DOHH2 (cell line): ENCODE results near the gene CCR6.
A peak's percentile ranks its signal among the peaks of the same experiment; 100 is the strongest.

Experiments used
- H3F3A ChIP-seq: fragments of 200-600 bp; sonication (generic), shearing (Covaris generic); 2 replicates; pipeline ENCODE4 v1.6.0; 2016; ENCODE audit warnings: antibody characterized with exemption, mild to moderate bottlenecking; ENCODE audit not compliant: control insufficient read depth, insufficient read depth
- H3K27ac ChIP-seq: fragments of 200-600 bp; sonication (generic); 2 replicates; pipeline ENCODE4 v1.5.1; 2014; ENCODE audit warnings: low read depth, mild to moderate bottlenecking, low read length, moderate library complexity
- H3K27me3 ChIP-seq: fragments of 200-600 bp; sonication (generic); 2 replicates; pipeline ENCODE4 v1.6.1; 2014; ENCODE audit warnings: mild to moderate bottlenecking, low read length, mixed read lengths; ENCODE audit not compliant: control insufficient read depth
- H3K36me3 ChIP-seq: fragments of 200-600 bp; sonication (generic); 2 replicates; pipeline ENCODE4 v1.6.1; 2014; ENCODE audit warnings: mild to moderate bottlenecking, low read length, moderate library complexity, mixed read lengths; ENCODE audit not compliant: control insufficient read depth
- H3K4me1 ChIP-seq: fragments of 200-600 bp; sonication (generic); 2 replicates; pipeline ENCODE4 v1.6.1; 2014; ENCODE audit warnings: mild to moderate bottlenecking, low read length, mixed read lengths; ENCODE audit not compliant: control insufficient read depth
- H3K4me2 ChIP-seq: fragments of 200-600 bp; sonication (generic); 2 replicates; pipeline ENCODE4 v1.6.0; 2014; ENCODE audit warnings: mild to moderate bottlenecking, low read length, moderate library complexity
- H3K4me3 ChIP-seq: fragments of 200-600 bp; sonication (generic); 2 replicates; pipeline ENCODE4 v1.5.1; 2014; ENCODE audit warnings: mild to moderate bottlenecking, low read length, mixed read lengths
- H3K79me2 ChIP-seq: fragments of 200-600 bp; sonication (generic); 2 replicates; pipeline ENCODE4 v1.6.1; 2014; ENCODE audit warnings: mild to moderate bottlenecking, low read length, mixed read lengths; ENCODE audit not compliant: control insufficient read depth
- H3K9me2 ChIP-seq: fragments of 200-600 bp; sonication (generic); replicated peaks from 2 replicates; pipeline ENCODE4 v1.6.1; 2014; ENCODE audit warnings: mild to moderate bottlenecking, low read length, mixed read lengths; ENCODE audit not compliant: control insufficient read depth
- H3K9me3 ChIP-seq: fragments of 200-600 bp; sonication (generic); 2 replicates; pipeline ENCODE4 v1.6.1; 2014; ENCODE audit warnings: antibody characterized with exemption, low read length, mixed read lengths; ENCODE audit not compliant: control insufficient read depth, insufficient read depth
- H4K20me1 ChIP-seq: fragments of 200-600 bp; sonication (generic); 2 replicates; pipeline ENCODE4 v1.6.0; 2014; ENCODE audit warnings: low read depth, mild to moderate bottlenecking, antibody characterized with exemption, low read length, moderate library complexity; ENCODE audit not compliant: control insufficient read depth, insufficient read depth
- EZH2phosphoT487 ChIP-seq: fragments of 200-600 bp; sonication (generic); IDR thresholded peaks from 2 replicates; pipeline ENCODE4 v1.6.1; 2017; ENCODE audit warnings: borderline replicate concordance, mild to moderate bottlenecking, antibody characterized with exemption, low read length, moderate library complexity, mixed read lengths
- TF ChIP-seq, protein P1 (sequence below): fragments of 200-600 bp; sonication (generic); IDR thresholded peaks from one replicate; pipeline ENCODE4 v1.5.1; 2014; ENCODE audit warnings: antibody characterized with exemption, mild to moderate bottlenecking, low read depth, low read length; ENCODE audit not compliant: poor library complexity, severe bottlenecking

The CCR6 gene

DNA sequence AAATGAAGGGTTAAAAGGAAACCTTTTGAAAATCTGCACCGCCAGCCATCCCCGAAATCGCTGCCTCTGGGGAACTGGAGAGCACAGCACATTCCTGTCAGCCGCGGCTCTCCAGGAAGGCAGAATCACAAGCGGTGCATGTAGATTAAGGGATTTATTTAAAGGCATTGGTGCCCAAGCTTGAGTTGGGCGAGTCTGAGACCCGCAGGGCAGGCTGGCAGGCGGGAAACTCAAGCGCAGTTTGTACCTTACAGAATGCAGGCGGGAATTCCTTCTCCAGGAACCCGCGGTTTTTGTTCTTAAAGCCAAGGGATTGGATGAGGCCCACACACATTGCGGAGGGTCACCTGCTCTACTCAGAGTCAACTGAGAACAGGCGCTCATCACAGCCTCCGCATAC, 24.1 kb downstream of the CCR6 start:
- H3K27me3 ChIP-seq, result peaks cover 3% of the 10 kb centered on the region

DNA sequence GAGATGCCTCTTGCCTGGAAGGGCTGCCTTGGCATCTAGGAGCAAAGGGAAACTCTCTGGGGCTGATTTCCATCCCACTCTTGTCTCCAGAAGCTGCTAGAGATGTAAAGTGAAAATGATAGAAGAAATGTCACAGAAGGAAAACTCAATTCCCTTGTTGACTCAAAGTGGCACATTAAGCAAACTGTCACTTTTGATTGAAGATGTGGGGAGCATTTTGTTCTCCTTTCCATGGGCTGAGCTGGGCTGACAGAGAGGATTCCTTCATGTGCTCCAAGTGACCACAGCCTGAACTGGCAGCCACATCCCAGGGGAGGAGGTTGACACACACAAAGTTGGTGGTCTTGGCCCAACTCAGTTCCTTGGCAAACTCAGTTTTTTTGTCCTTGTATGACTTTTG, 25.1 kb downstream of the CCR6 start:
- Histone ChIP-seq H3K4me3 (no peak overlapping the region), H3K36me3 (no peaks in the 10 kb centered on the region), H3K4me2 (no peak overlapping the region), H3K27ac (no peak overlapping the region), H3F3A (no peaks in the 10 kb centered on the region), H3K27me3 (peaks cover 4% of the 10 kb centered on the region), H3K9me3 (no peaks in the 10 kb centered on the region), H4K20me1 (no peaks in the 10 kb centered on the region), H3K79me2 (no peaks in the 10 kb centered on the region), H3K9me2 (no peaks in the 10 kb centered on the region), H3K4me1 (peaks cover 37% of the 10 kb centered on the region)
- no peak for TF ChIP-seq EZH2phosphoT487
- TF ChIP-seq, protein P1, sequence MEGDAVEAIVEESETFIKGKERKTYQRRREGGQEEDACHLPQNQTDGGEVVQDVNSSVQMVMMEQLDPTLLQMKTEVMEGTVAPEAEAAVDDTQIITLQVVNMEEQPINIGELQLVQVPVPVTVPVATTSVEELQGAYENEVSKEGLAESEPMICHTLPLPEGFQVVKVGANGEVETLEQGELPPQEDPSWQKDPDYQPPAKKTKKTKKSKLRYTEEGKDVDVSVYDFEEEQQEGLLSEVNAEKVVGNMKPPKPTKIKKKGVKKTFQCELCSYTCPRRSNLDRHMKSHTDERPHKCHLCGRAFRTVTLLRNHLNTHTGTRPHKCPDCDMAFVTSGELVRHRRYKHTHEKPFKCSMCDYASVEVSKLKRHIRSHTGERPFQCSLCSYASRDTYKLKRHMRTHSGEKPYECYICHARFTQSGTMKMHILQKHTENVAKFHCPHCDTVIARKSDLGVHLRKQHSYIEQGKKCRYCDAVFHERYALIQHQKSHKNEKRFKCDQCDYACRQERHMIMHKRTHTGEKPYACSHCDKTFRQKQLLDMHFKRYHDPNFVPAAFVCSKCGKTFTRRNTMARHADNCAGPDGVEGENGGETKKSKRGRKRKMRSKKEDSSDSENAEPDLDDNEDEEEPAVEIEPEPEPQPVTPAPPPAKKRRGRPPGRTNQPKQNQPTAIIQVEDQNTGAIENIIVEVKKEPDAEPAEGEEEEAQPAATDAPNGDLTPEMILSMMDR, result no peak

More for the DNA sequence above, 24.1 kb downstream of the CCR6 start:
- Histone ChIP-seq H3K4me1 (peaks cover 26% of the 10 kb centered on the region), H3K4me3 (peak overlapping the region; percentile 29; the same call in 1 of the 2 replicates), H3K27ac (no peak overlapping the region), H3K9me3 (no peaks in the 10 kb centered on the region), H3K9me2 (no peaks in the 10 kb centered on the region), H4K20me1 (no peaks in the 10 kb centered on the region), H3K79me2 (no peaks in the 10 kb centered on the region), H3F3A (no peaks in the 10 kb centered on the region), H3K36me3 (no peaks in the 10 kb centered on the region), H3K4me2 (peak overlapping the region; percentile 50; the same call in 1 of the 2 replicates)
- TF ChIP-seq EZH2phosphoT487, result no peak

DNA sequence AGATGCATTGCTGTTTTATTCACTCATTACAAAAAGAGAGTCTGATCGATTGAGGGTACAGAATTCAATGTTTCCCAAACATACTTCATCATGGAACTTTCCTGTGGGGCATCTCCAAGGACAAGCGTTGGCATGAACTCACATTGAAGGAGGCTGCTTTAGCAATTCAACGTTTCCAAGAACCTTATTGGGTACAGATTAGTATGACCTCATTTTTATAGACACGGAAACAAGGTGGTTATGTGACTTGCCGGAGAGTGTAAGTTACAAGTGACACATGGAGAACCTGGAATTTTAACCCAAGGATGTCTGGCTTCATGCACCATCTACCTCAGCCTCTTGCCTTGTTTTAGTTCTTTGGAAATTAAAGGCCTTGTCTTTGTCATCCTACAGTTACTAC, 26.1 kb downstream of the CCR6 start:
- H3K4me2 ChIP-seq, result no peak overlapping the region
- no peaks in the 10 kb centered on the region for H3K9me3 ChIP-seq
- H4K20me1 ChIP-seq, result no peaks in the 10 kb centered on the region
- H3K27me3 ChIP-seq, result peaks cover 11% of the 10 kb centered on the region
- H3K79me2 ChIP-seq, result no peaks in the 10 kb centered on the region
- peaks cover 47% of the 10 kb centered on the region for H3K4me1 ChIP-seq
- no peaks in the 10 kb centered on the region for H3K36me3 ChIP-seq
- TF ChIP-seq, protein P1, result no peak
- no peak for TF ChIP-seq EZH2phosphoT487
- no peak overlapping the region for H3K27ac ChIP-seq
- H3K9me2 ChIP-seq, result no peaks in the 10 kb centered on the region
- no peaks in the 10 kb centered on the region for H3F3A ChIP-seq
- H3K4me3 ChIP-seq, result no peak overlapping the region

DNA sequence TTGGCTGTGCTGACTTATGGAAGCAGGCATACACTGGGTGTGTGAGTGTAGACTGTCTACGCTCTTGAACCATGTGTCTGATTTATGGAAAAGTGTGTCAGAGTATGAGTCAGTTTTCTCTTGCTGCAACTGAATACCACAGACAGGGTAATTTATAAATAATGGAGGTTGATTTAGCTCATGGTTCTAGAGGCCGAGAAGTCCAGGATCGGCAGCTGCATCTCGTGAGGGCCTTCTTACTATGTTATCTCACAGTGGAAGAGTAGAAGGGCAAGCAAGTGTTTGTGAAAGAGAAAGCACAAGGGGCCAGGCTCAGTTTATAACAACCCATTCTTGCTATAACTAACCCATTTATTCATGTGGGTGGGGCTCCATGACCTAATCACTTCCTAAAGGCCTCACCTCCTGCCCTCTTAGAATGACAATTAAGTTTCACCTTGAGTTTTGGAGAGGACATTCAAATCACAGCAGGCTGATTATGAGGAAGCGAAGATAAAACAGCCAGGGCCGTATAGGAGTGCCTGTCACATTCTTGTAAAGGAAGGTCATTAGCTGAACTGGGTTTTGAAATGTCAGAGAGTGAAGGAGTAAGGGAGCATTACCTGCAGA, 28.1 kb downstream of the CCR6 start:
- Histone ChIP-seq H3F3A (no peaks in the 10 kb centered on the region), H4K20me1 (no peaks in the 10 kb centered on the region), H3K79me2 (no peaks in the 10 kb centered on the region), H3K4me3 (0 out of 2 replicates have a peak overlapping the region, but pooled peaks have one; percentile 9), H3K36me3 (no peaks in the 10 kb centered on the region), H3K9me3 (no peaks in the 10 kb centered on the region), H3K4me2 (peak overlapping the region; percentile 38), H3K27me3 (peaks cover 26% of the 10 kb centered on the region), H3K9me2 (no peaks in the 10 kb centered on the region), H3K27ac (no peak overlapping the region), H3K4me1 (peaks cover 43% of the 10 kb centered on the region)
- TF ChIP-seq EZH2phosphoT487, result no peak
- TF ChIP-seq, protein P1, result no peak
